Right lobe of liver (tissue), 4 donors: ENCODE results near the gene OR2T11.
"Not testable (repeated sequence)": the region's sequence is repeated elsewhere in the genome, so short reads cannot be mapped to it uniquely, and the experiment has no call there.

ENCODE experiments used
- CTCF ChIP-seq, 4 donors: fragments of 200-600 bp in 3 of 4; fragments of 450-650 bp in 1 of 4; IDR thresholded peaks; one replicate each; pipeline versions ENCODE4 v1.5.1 to v1.8.0; 2016 to 2022; ENCODE audit warnings: antibody characterized with exemption in 4 of 4, mild to moderate bottlenecking in 2 of 4
- POLR2A ChIP-seq: fragments of 450-650 bp; IDR thresholded peaks from one replicate; pipeline ENCODE4 v1.6.1; 2017; ENCODE audit warnings: antibody characterized with exemption, mild to moderate bottlenecking
- donor health status: DM: no; HTN: no; CAD: no.
- donor health status: DM: no; HTN: no; CAD: no.
- donor health status: DM: no; HTN: yes; CAD: no.

GRCh38 chr1:248645178-248645577 lies 10.3 kb upstream of the OR2T11 start, which contains the start of gene OR2T35:
- TF ChIP-seq CTCF (IDR thresholded peaks at IDR 0.05); POLR2A: not testable (repeated sequence)
